K562 (cell line): ENCODE results near the gene EXT2.

Experiments used
- FOXP1 ChIP-seq: sonication (generic); formaldehyde crosslinking; IDR thresholded peaks from 2 replicates; pipeline ENCODE4 v1.8.0; 2022; ENCODE audit warnings: mild to moderate bottlenecking, missing genetic modification reagents
- MXI1 ChIP-seq: IDR thresholded peaks from 2 replicates; pipeline ENCODE4 v1.6.1; 2011; ENCODE audit warnings: low read depth, mild to moderate bottlenecking, improper control_type of control experiment, low read length
- NR3C1 ChIP-seq: sonication (generic); formaldehyde crosslinking; IDR thresholded peaks from 2 replicates; pipeline ENCODE4 v1.8.1; 2022; ENCODE audit warnings: missing genetic modification reagents
- TRIM28 ChIP-seq: fragments of 450-650 bp; IDR thresholded peaks from 2 replicates; pipeline ENCODE4 v1.6.1; 2017
- TF ChIP-seq, protein P1 (sequence below): fragments of 450-650 bp; IDR thresholded peaks from 2 replicates; pipeline ENCODE4 v1.6.1; 2016; ENCODE audit warnings: low read depth
- TF ChIP-seq, protein P2 (sequence below): fragments of 450-650 bp; IDR thresholded peaks from 2 replicates; pipeline ENCODE4 v1.6.1; 2017; ENCODE audit warnings: antibody characterized with exemption, mild to moderate bottlenecking

DNA sequence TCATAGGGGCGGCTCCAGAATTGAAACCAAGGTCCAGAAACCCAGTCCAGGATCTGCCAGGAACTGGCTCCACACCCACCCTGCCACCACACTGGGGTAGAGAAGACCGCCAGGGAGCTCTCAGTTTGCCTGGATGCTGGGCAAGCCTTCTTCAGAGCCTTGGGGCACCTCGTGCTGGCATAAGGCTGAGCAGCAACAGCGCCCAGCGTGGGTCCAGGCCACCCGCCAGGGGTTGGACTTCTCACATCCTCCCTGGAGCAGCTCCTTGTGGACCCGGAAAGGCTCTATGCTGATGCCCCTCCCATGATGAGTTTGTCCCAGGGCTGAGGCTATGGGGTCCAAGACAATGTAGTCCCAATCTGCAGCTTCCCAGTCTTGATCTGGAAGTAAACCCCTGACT, 184.8 kb downstream of the EXT2 start:
- TF ChIP-seq, protein P1, sequence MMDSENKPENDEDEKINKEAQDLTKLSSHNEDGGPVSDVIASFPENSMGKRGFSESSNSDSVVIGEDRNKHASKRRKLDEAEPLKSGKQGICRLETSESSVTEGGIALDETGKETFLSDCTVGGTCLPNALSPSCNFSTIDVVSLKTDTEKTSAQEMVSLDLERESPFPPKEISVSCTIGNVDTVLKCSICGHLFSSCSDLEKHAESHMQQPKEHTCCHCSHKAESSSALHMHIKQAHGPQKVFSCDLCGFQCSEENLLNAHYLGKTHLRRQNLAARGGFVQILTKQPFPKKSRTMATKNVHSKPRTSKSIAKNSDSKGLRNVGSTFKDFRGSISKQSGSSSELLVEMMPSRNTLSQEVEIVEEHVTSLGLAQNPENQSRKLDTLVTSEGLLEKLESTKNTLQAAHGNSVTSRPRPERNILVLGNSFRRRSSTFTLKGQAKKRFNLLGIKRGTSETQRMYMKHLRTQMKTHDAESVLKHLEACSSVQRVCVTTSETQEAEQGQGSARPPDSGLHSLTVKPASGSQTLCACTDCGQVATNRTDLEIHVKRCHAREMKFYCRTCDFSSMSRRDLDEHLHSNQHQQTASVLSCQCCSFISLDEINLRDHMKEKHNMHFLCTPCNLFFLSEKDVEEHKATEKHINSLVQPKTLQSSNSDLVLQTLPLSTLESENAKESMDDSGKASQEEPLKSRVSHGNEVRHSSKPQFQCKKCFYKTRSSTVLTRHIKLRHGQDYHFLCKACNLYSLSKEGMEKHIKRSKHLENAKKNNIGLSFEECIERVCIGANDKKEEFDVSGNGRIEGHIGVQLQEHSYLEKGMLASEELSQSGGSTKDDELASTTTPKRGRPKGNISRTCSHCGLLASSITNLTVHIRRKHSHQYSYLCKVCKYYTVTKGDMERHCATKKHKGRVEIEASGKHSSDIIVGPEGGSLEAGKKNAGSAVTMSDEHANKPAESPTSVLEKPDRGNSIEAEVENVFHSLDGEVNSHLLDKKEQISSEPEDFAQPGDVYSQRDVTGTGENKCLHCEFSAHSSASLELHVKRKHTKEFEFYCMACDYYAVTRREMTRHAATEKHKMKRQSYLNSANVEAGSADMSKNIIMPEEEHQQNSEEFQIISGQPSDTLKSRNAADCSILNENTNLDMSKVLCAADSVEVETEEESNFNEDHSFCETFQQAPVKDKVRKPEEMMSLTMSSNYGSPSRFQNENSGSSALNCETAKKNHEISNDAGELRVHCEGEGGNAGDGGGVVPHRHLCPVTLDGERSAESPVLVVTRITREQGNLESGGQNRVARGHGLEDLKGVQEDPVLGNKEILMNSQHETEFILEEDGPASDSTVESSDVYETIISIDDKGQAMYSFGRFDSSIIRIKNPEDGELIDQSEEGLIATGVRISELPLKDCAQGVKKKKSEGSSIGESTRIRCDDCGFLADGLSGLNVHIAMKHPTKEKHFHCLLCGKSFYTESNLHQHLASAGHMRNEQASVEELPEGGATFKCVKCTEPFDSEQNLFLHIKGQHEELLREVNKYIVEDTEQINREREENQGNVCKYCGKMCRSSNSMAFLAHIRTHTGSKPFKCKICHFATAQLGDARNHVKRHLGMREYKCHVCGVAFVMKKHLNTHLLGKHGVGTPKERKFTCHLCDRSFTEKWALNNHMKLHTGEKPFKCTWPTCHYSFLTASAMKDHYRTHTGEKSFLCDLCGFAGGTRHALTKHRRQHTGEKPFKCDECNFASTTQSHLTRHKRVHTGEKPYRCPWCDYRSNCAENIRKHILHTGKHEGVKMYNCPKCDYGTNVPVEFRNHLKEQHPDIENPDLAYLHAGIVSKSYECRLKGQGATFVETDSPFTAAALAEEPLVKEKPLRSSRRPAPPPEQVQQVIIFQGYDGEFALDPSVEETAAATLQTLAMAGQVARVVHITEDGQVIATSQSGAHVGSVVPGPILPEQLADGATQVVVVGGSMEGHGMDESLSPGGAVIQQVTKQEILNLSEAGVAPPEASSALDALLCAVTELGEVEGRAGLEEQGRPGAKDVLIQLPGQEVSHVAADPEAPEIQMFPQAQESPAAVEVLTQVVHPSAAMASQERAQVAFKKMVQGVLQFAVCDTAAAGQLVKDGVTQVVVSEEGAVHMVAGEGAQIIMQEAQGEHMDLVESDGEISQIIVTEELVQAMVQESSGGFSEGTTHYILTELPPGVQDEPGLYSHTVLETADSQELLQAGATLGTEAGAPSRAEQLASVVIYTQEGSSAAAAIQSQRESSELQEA = no peak
- TF ChIP-seq TRIM28 = no peak
- TF ChIP-seq MXI1 = no peak
- no peak for TF ChIP-seq FOXP1
- TF ChIP-seq, protein P2, sequence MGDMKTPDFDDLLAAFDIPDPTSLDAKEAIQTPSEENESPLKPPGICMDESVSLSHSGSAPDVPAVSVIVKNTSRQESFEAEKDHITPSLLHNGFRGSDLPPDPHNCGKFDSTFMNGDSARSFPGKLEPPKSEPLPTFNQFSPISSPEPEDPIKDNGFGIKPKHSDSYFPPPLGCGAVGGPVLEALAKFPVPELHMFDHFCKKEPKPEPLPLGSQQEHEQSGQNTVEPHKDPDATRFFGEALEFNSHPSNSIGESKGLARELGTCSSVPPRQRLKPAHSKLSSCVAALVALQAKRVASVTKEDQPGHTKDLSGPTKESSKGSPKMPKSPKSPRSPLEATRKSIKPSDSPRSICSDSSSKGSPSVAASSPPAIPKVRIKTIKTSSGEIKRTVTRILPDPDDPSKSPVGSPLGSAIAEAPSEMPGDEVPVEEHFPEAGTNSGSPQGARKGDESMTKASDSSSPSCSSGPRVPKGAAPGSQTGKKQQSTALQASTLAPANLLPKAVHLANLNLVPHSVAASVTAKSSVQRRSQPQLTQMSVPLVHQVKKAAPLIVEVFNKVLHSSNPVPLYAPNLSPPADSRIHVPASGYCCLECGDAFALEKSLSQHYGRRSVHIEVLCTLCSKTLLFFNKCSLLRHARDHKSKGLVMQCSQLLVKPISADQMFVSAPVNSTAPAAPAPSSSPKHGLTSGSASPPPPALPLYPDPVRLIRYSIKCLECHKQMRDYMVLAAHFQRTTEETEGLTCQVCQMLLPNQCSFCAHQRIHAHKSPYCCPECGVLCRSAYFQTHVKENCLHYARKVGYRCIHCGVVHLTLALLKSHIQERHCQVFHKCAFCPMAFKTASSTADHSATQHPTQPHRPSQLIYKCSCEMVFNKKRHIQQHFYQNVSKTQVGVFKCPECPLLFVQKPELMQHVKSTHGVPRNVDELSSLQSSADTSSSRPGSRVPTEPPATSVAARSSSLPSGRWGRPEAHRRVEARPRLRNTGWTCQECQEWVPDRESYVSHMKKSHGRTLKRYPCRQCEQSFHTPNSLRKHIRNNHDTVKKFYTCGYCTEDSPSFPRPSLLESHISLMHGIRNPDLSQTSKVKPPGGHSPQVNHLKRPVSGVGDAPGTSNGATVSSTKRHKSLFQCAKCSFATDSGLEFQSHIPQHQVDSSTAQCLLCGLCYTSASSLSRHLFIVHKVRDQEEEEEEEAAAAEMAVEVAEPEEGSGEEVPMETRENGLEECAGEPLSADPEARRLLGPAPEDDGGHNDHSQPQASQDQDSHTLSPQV = no peak
- TF ChIP-seq NR3C1 = no peak
